ENCODE measurements around the gene NINL. TPM values are rescaled to one million over a fixed set of nuclear protein-coding genes. Genes with fewer than 3 reads are reported as not detected.

NINL gene
- total and polyA plus RNA-seq, 2 of the 8 experiments (the other 6 are each of a cell fraction or from before 2014, with no cell fraction given) = 15.3 to 30.0 TPM

DNA sequence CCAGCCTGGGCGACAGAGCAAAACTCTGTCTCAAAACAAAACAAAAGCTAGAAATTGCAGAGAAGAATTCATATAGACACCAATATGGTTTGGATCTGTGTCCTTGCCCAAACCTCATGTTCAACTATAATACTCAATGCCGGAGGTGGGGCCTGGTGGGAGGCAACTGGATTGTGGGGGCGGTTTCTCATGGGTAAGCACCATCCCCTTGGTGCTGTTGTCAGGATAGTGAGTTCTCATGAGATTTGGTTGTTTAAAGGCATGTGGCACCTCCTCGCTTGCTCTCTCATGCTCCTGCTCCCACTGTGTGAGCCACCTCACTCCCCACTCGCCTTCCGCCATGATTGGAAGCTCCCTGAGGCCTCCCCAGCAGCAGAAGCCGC is 15.2 kb downstream of the NINL start:
- CTCF ChIA-PET (ENCODE audit: partially characterized antibody) = no interaction called here
- Histone ChIP-seq H3K9me3 (ENCODE audit: insufficient read depth in 2 of 2, low read depth in 1 of 2, low read length in 1 of 2) (no peaks in the 10 kb centered on the region), H3K23me2 (ENCODE audit: low read depth, low read length) (no peaks in the 10 kb centered on the region; the same call in 1 of the 2 replicates), H3K79me1 (ENCODE audit: low read depth, low read length) (peaks cover 10% of the 10 kb centered on the region), H4K20me1 (replicated peaks in 1 of 2; ENCODE audit: control insufficient read depth in 1 of 2, insufficient read depth in 2 of 2, low read length in 2 of 2) (peaks cover 3 to 12% of the 10 kb centered on the region in 2 experiments), H2BK120ac (replicated peaks; ENCODE audit: low read depth, low read length) (no peak overlapping the region), H4K5ac (ENCODE audit: insufficient read length, low read depth, low read length) (no peak overlapping the region), H2BK12ac (ENCODE audit: low read depth, low read length) (no peak overlapping the region), H2BK15ac (ENCODE audit: low read length) (no peak overlapping the region), H2AFZ (ENCODE audit: low read length) (no peak overlapping the region), H3K18ac (ENCODE audit: extremely low read depth, low read length) (no peak overlapping the region), H3K36me3 (ENCODE audit: control insufficient read depth in 2 of 4, insufficient read depth in 4 of 4, low read length in 3 of 4) (no peaks in the 10 kb centered on the region), H3K14ac (ENCODE audit: insufficient read length) (no peak overlapping the region), H2BK5ac (ENCODE audit: low read depth, low read length) (no peak overlapping the region), H3K4ac (replicated peaks; ENCODE audit: insufficient read length, low read depth, low read length) (no peak overlapping the region), H2AK5ac (ENCODE audit: low read depth, low read length) (no peak overlapping the region), H3K56ac (replicated peaks; ENCODE audit: insufficient read length, low read depth, low read length) (no peak overlapping the region), H4K91ac (replicated peaks; ENCODE audit: insufficient read length, low read length) (no peak overlapping the region), H3K23ac (ENCODE audit: insufficient read length) (no peak overlapping the region), H3K4me1 (replicated peaks in 1 of 4; ENCODE audit: control insufficient read depth in 3 of 4, insufficient read depth in 4 of 4, low read length in 3 of 4) (peaks cover 0 to 8% (median 3%) of the 10 kb centered on the region in 4 experiments; a peak in 2 of 7 replicates), H4K8ac (ENCODE audit: extremely low read depth, insufficient read depth, low read length) (no peak overlapping the region; the same call in 1 of the 2 replicates), H2BK20ac (ENCODE audit: low read length) (no peak overlapping the region), H3K4me2 (ENCODE audit: insufficient read depth in 1 of 2, low read depth in 2 of 2, low read length in 2 of 2) (no peak overlapping the region), H3K79me2 (ENCODE audit: control insufficient read depth in 1 of 2, insufficient read depth in 2 of 2, low read length in 2 of 2) (peaks cover 0 to 85% of the 10 kb centered on the region in 2 experiments; a peak in 3 of 4 replicates), H3K4me3 (ENCODE audit: extremely low read depth in 1 of 4, insufficient read depth in 2 of 4, low read depth in 3 of 4, low read length in 4 of 4) (no peak overlapping the region), H3K27me3 (replicated peaks in 1 of 4; ENCODE audit: control insufficient read depth in 3 of 4, extremely low read depth in 1 of 4, insufficient read depth in 3 of 4, low read length in 3 of 4) (no peaks in the 10 kb centered on the region), H3K27ac (ENCODE audit: low read depth, low read length) (no peak overlapping the region), H3K9ac (replicated peaks in 1 of 4; ENCODE audit: extremely low read depth in 1 of 4, low read depth in 3 of 4, low read length in 3 of 4) (no peak overlapping the region)
- no peak for DNase-seq (ENCODE audit: low read depth in 1 of 2, low spot score in 2 of 2)
- WGBS, 2 experiments (ENCODE audit: extremely low coverage in 1 of 2, insufficient coverage in 1 of 2, insufficient read length in 1 of 2, insufficient replicate concordance in 2 of 2, low coverage in 1 of 2, low lambda C conversion rate in 2 of 2, missing lambda C conversion rate in 1 of 2) = 95% methylated on average over 7 of the region's 7 CpGs; no CpG with 5 or more reads in 1 of the 2 experiments
- POLR2A ChIA-PET (ENCODE audit: partially characterized antibody) = interaction anchor here (3.2 kb wide), 1 partner anchor 15 kb away, joined by 15 read pairs; the partner anchor contains the start of gene NINL
- no peak for FAIRE-seq
- TF ChIP-seq SUZ12 (IDR thresholded peaks at IDR 0.05; ENCODE audit: low read length) (no peak), GTF2F1 (IDR thresholded peaks at IDR 0.05; ENCODE audit: borderline replicate concordance, low read depth, low read length) (no peak), ASH2L (IDR thresholded peaks at IDR 0.05; ENCODE audit: low read length) (no peak), TEAD4 (IDR thresholded peaks at IDR 0.05; ENCODE audit: low read depth, low read length) (no peak), SRF (IDR thresholded peaks at IDR 0.05; ENCODE audit: low read depth, low read length) (no peak)
